HFF-Myc (cell line): Measurements from ENCODE around the gene NFKBIA.

Experiments used
- DNase-seq: peaks from one replicate; pipeline ENCODE4 v3.0.0-alpha.2; 2011; ENCODE audit warnings: low read depth; ENCODE audit errors: extremely low read depth
- H3K4me3 ChIP-seq: replicated peaks from 2 replicates; pipeline ENCODE4 v1.5.1; 2011; ENCODE audit warnings: low read depth, mild to moderate bottlenecking, control low read depth, low read length
- CTCF ChIP-seq: IDR thresholded peaks from 2 replicates; pipeline ENCODE4 v1.5.1; 2012; ENCODE audit warnings: mild to moderate bottlenecking, low read depth, low read length, control low read depth; ENCODE audit errors: missing control alignments

The NFKBIA gene

GRCh38 chr14:35433826-35434225 lies 29.3 kb upstream of the NFKBIA start:
- no peak for TF ChIP-seq CTCF
- DNase-seq, result no peak
- no peak overlapping the region for H3K4me3 ChIP-seq

- no peak for DNase-seq
- no peak for TF ChIP-seq CTCF
- no peak overlapping the region for H3K4me3 ChIP-seq
These were observed 26.1 kb upstream of the NFKBIA start for GRCh38 chr14:35430459-35431199.

GRCh38 chr14:35429951-35430350 lies 25.4 kb upstream of the NFKBIA start:
- H3K4me3 ChIP-seq, result no peak overlapping the region

GRCh38 chr14:35425850-35426249 lies 21.3 kb upstream of the NFKBIA start:
- TF ChIP-seq CTCF, result no peak
- DNase-seq, result no peak
- H3K4me3 ChIP-seq, result no peak overlapping the region

More at GRCh38 chr14:35429951-35430350, 25.4 kb upstream of the NFKBIA start:
- no peak for DNase-seq
- TF ChIP-seq CTCF, result no peak

- no peak for TF ChIP-seq CTCF
- H3K4me3 ChIP-seq, result no peak overlapping the region
- no peak for DNase-seq
These were observed 19.1 kb upstream of the NFKBIA start for GRCh38 chr14:35423621-35424020.

GRCh38 chr14:35420036-35420811 lies 15.7 kb upstream of the NFKBIA start:
- H3K4me3 ChIP-seq, result no peak overlapping the region
- TF ChIP-seq CTCF, result no peak
- peak; percentile 65 for DNase-seq
